SU-DHL-6 (cell line): ENCODE data around the gene C2orf15.

Source experiments
- H2AFZ ChIP-seq: fragments of 200-600 bp; sonication (generic); 2 replicates; pipeline ENCODE4 v1.6.1; 2014; ENCODE audit warnings: low read depth, mild to moderate bottlenecking, moderate library complexity, mixed read lengths, antibody characterized with exemption, low read length; ENCODE audit not compliant: severe bottlenecking
- H3F3A ChIP-seq: fragments of 200-600 bp; shearing (Covaris generic); 2 replicates; pipeline ENCODE4 v1.6.0; 2016; ENCODE audit warnings: antibody characterized with exemption, mild to moderate bottlenecking; ENCODE audit not compliant: insufficient read depth
- H3K27ac ChIP-seq: fragments of 200-600 bp; sonication (generic); 2 replicates; pipeline ENCODE4 v1.5.1; 2016; ENCODE audit warnings: low read depth, mild to moderate bottlenecking, low read length, moderate library complexity, mixed read lengths
- H3K27me3 ChIP-seq: fragments of 200-600 bp; sonication (generic), shearing (Covaris generic); 2 replicates; pipeline ENCODE4 v1.6.0; 2014; ENCODE audit warnings: mild to moderate bottlenecking, low read length
- H3K36me3 ChIP-seq: fragments of 200-600 bp; sonication (generic); 2 replicates; pipeline ENCODE4 v1.6.1; 2014; ENCODE audit warnings: mild to moderate bottlenecking, low read length, mixed read lengths
- H3K4me2 ChIP-seq: fragments of 300-600, 200-600 bp; shearing (Covaris generic), sonication (generic); 2 replicates; pipeline ENCODE4 v1.6.0; 2014; ENCODE audit warnings: low read length, low read depth, mild to moderate bottlenecking; ENCODE audit not compliant: poor library complexity, severe bottlenecking
- H3K4me3 ChIP-seq: fragments of 200-600 bp; sonication (generic); 2 replicates; pipeline ENCODE4 v1.5.1; 2014; ENCODE audit warnings: antibody characterized with exemption, low read length, mild to moderate bottlenecking, mixed read lengths; ENCODE audit not compliant: insufficient read depth, poor library complexity, severe bottlenecking
- H3K79me2 ChIP-seq: fragments of 200-600 bp; sonication (generic); 2 replicates; pipeline ENCODE4 v1.6.1; 2014; ENCODE audit warnings: mild to moderate bottlenecking, low read length, moderate library complexity; ENCODE audit not compliant: insufficient read depth
- H3K9ac ChIP-seq: fragments of 200-600 bp; sonication (generic); 2 replicates; pipeline ENCODE4 v1.7.0; 2014; ENCODE audit warnings: mild to moderate bottlenecking, low read length
- H3K9me2 ChIP-seq: fragments of 200-600 bp; sonication (generic); replicated peaks from 2 replicates; pipeline ENCODE4 v1.6.1; 2014; ENCODE audit warnings: low read length; ENCODE audit not compliant: insufficient read depth
- H3K9me3 ChIP-seq: fragments of 200-600 bp; sonication (generic); 2 replicates; pipeline ENCODE4 v1.6.1; 2014; ENCODE audit warnings: low read length, mixed read lengths; ENCODE audit not compliant: insufficient read depth
- H4K20me1 ChIP-seq: fragments of 200-600 bp; sonication (generic); 2 replicates; pipeline ENCODE4 v1.6.1; 2014; ENCODE audit warnings: low read depth, mild to moderate bottlenecking, antibody characterized with exemption, low read length, moderate library complexity, mixed read lengths
- CTCF ChIP-seq: fragments of 200-600 bp; sonication (generic); IDR thresholded peaks from one replicate; pipeline ENCODE4 v1.5.1; 2017; ENCODE audit warnings: antibody characterized with exemption, mild to moderate bottlenecking, low read length, moderate library complexity; ENCODE audit not compliant: insufficient read depth, poor library complexity, severe bottlenecking
- EZH2phosphoT487 ChIP-seq: fragments of 200-600 bp; sonication (generic), shearing (Covaris generic); conservative IDR thresholded peaks from 2 replicates; pipeline ENCODE4 v1.6.1; 2018; ENCODE audit warnings: mild to moderate bottlenecking, antibody characterized with exemption, low read length, moderate library complexity, mixed read lengths

C2orf15 gene

GRCh38 chr2:99154643-99155536 is 13.4 kb downstream of the C2orf15 start, which contains the start of the genes LIPT1 and TSGA10:
TSS of gene LIPT1 (plus strand) at chr2:99154967. CDS start at chr2:99161958, 6,991 bp downstream.
TSS of gene TSGA10 (minus strand) at chr2:99154942. CDS start at chr2:99109439, 45,503 bp downstream.
- Histone ChIP-seq H3K4me3 (peak within 1 kb of the TSS; percentile 91), H4K20me1 (no peaks in the 10 kb centered on the region), H2AFZ (peak within 1 kb of the TSS; percentile 95), H3K27ac (peak within 1 kb of the TSS; percentile 75), H3K9ac (peak within 1 kb of the TSS; percentile 76), H3K79me2 (peaks cover 41% of the 10 kb centered on the region; the same call in 1 of the 2 replicates), H3K9me2 (no peaks in the 10 kb centered on the region), H3F3A (0 out of 2 replicates have a peak, but pooled peaks cover 6% of the 10 kb centered on the region), H3K27me3 (no peaks in the 10 kb centered on the region), H3K36me3 (no peaks in the 10 kb centered on the region), H3K4me2 (peak within 1 kb of the TSS; percentile 93), H3K9me3 (no peaks in the 10 kb centered on the region)
- TF ChIP-seq CTCF (no peak), EZH2phosphoT487 (no peak)

- Histone ChIP-seq H3K9me3 (no peaks in the 10 kb centered on the region), H3K9ac (no peak overlapping the region), H3K79me2 (peaks cover 36% of the 10 kb centered on the region; the same call in 1 of the 2 replicates), H3K27me3 (no peaks in the 10 kb centered on the region), H3K36me3 (no peaks in the 10 kb centered on the region), H3F3A (0 out of 2 replicates have a peak, but pooled peaks cover 4% of the 10 kb centered on the region), H3K4me3 (no peak overlapping the region), H3K27ac (no peak overlapping the region), H3K9me2 (no peaks in the 10 kb centered on the region), H4K20me1 (no peaks in the 10 kb centered on the region), H3K4me2 (peak overlapping the region; percentile 9), H2AFZ (no peak overlapping the region)
- TF ChIP-seq CTCF, result no peak
- TF ChIP-seq EZH2phosphoT487, result no peak
Measured at GRCh38 chr2:99156891-99157290, 15.4 kb downstream of the C2orf15 start.

- H3F3A ChIP-seq, result 0 out of 2 replicates have a peak, but pooled peaks cover 4% of the 10 kb centered on the region
- no peaks in the 10 kb centered on the region for H3K36me3 ChIP-seq
- H3K4me2 ChIP-seq, result no peak overlapping the region
- H3K79me2 ChIP-seq, result peaks cover 20% of the 10 kb centered on the region; the same call in 1 of the 2 replicates
- no peak overlapping the region for H2AFZ ChIP-seq
- TF ChIP-seq EZH2phosphoT487 (no peak), CTCF (no peak)
- H3K4me3 ChIP-seq, result no peak overlapping the region
- no peak overlapping the region for H3K9ac ChIP-seq
- H3K27me3 ChIP-seq, result no peaks in the 10 kb centered on the region
- no peaks in the 10 kb centered on the region for H3K9me3 ChIP-seq
- no peaks in the 10 kb centered on the region for H4K20me1 ChIP-seq
- H3K9me2 ChIP-seq, result no peaks in the 10 kb centered on the region
- no peak overlapping the region for H3K27ac ChIP-seq
Measured at GRCh38 chr2:99158599-99158998, 17.1 kb downstream of the C2orf15 start.
